Measurements from ENCODE around the gene NOTCH4. TPM values are rescaled to one million over a fixed set of nuclear protein-coding genes. Genes with fewer than 3 reads are reported as not detected.

NOTCH4 gene
- total and polyA plus RNA-seq, 9 of the 15 experiments (the other 6 are each of a cell fraction or from before 2014, with no cell fraction given): 0.24 to 4.3 (median 1.7) TPM

GRCh38 chr6:32213649-32214048 lies 10.2 kb downstream of the NOTCH4 start (continued):
- TF ChIP-seq ZHX1 (conservative IDR thresholded peaks at IDR 0.05; ENCODE audit: low read length): no peak
- no peak for TF ChIP-seq ZKSCAN1 (IDR thresholded peaks at IDR 0.05; ENCODE audit: low read depth, low read length)
- no peak for TF ChIP-seq RAD21 (CRISPR knock-in tag; conservative IDR thresholded peaks at IDR 0.05 in 1 of 2, IDR thresholded peaks at IDR 0.05 in 1 of 2)
- TF ChIP-seq HMGXB4 (CRISPR knock-in tag; IDR thresholded peaks at IDR 0.05): no peak
- TF ChIP-seq BCLAF1 (IDR thresholded peaks at IDR 0.05; ENCODE audit: borderline replicate concordance in 1 of 2, control insufficient read depth in 1 of 2, low read depth in 2 of 2, low read length in 1 of 2): no peak

All from K562 (cell line).